G401.6 (cell line): ENCODE results near the gene BRAT1.
"Not testable (repeated sequence)": the region's sequence is repeated elsewhere in the genome, so short reads cannot be mapped to it uniquely, and the experiment has no call there.

Source experiments
- FAIRE-seq: peaks from 2 replicates; lab custom pipeline; 2012; peaks lifted over from hg19 to GRCh38; lab: Jason Lieb, UNC

Gene BRAT1

DNA sequence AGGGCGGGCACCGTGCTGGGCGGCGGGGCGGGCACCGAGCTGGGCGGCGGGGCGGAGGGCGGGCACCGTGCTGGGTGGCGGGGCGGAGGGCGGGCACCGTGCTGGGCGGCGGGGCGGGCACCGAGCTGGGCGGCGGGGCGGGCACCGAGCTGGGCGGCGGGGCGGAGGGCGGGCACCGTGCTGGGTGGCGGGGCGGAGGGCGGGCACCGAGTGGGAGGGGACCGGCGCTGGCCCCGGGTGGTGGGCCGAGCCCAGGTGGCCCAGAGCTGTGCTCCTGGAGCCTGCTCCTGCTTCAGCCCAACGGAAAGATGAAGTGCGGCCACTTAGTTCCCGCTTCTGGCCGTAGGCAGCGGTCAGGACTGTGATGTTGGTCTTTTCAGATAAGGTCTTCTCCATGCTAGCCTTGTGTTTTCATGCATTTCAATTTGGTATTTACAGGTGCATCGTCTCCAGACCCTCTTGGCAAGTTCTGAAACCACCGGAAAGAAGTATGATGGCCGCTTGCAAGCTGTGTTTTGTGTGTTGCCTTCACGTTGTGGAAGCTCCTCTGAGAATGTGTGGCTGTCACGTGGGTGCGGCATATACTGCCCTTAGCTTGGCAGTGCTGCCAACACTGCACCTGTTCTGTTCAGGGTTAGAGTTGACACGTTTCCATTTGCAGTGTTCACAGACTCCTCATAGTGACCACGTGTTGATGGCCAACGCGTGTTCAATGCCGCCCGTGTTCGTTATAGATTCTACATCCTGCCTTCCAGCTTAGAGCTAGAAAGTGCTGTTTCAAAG is 28.7 kb upstream of the BRAT1 start:
- FAIRE-seq: no peak

DNA sequence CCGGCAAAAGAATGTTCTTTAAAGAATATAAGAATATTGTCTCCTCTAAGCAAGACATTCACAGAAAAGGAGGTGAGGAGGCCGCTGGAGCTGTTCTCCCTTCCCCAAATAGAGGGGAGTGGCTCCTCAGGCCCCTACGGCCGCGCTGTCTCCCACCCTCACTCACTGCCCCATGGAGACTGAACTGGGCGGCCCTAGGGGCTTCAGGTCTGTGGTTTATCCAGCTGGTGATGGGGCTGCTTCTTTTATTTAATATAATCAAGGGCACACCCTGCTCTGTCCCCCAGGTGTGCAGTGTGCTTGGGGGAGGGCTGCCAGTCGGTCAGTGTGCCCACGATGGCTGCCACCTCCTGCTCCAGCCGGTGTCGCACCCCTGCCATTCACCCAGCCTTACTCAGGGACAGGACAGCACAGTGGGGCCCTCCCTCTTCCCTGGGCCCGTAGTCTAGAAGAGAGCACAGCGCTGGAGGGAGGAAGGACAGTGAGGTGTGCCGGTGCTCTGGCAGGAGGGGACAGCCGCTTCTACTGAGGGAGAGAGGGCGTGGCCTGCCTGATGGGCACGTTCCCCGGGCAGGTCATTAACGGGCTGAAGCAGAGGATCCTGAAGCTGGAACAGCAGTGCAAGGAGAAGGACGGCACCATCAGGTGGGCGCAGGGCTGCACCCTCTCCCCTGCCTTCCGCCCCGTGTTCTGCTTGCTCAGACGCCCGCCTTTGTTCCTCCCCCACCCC is 26.8 kb upstream of the BRAT1 start:
- FAIRE-seq: no peak

DNA sequence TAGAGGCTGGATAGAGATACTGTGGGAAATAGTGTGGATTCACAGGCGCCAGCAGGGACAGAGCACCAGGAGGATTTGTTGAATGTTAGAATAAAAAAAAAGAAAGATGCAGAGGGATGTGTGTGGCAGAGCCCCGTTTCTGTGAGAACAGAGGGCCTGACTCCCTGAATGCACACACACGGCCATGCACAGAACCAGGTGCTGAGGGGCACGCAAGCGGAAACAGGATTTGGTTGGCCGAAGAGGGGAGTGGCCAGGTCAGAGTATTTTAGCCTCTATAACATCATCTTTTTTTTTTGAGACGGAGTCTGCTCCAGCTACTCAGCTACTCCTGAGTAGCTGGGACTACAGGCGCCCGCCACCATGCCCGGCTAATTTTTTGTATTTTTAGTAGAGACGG is 25.3 kb upstream of the BRAT1 start:
- FAIRE-seq: no peak

DNA sequence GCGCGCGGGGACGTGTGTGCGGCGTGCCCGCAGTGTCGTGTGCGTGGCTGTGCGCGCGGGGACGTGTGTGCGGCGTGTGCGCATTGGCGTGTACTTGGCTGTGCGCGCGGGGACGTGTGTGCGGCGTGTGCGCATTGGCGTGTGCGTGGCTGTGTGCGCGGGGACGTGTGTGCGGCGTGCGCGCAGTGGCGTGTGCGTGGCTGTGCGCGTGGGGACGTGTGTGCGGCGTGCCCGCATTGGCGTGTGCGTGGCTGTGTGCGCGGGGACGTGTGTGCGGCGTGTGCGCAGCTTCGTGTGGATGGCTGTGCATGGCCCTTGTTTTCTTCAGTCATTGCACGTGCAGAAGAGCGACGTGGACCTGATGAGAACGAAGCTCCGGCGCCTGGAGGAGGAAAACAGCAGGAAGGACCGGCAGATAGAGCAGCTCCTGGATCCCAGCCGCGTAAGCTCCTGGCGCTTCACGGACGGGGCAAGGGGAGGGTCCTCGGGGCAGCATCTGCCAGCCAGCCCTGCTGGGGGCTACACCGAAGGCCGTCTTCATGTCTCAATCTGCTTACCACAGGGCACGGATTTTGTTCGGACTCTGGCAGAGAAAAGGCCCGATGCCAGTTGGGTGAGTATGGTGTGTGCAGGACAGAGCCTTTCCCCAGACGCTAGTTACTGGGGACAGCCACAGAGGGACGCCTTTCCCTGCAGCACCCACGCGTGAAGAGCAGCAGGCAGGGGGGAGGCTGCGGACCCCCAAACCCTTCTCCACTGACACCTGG is 22.8 kb upstream of the BRAT1 start:
- FAIRE-seq: no peak

DNA sequence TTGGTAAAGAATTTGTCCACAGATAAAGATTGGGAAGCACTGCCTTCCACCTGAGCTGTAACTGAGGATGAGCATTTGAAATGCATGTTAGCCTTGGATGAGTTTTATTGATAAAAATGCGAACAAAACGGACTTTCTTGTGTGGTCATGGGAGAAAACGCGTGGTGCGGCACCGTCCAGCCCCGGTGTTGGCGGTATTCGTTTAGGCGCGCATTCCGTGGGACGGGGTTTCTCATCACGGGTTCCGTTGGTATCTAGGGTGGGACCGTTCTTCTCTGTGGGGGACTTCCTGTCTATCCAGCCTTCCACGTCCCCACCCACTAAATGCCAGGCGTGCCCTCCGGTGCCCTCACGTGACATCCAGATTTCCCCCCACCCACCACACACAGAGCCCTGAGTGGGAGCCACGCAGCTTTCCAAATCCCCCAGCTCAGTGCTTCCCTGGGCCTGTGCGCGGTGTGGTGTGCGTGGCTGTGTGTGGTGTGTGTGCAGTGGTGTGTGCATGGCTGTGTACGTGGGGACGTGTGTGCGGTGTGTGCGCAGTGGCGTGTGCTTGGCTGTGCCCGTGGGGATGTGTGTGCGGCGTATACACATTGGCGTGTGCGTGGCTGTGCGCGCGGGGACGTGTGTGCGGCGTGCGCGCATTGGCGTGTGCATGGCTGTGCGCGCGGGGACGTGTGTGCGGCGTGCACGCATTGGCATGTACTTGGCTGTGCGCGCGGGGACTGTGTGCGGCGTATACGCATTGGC is 21.6 kb upstream of the BRAT1 start:
- FAIRE-seq: no peak

DNA sequence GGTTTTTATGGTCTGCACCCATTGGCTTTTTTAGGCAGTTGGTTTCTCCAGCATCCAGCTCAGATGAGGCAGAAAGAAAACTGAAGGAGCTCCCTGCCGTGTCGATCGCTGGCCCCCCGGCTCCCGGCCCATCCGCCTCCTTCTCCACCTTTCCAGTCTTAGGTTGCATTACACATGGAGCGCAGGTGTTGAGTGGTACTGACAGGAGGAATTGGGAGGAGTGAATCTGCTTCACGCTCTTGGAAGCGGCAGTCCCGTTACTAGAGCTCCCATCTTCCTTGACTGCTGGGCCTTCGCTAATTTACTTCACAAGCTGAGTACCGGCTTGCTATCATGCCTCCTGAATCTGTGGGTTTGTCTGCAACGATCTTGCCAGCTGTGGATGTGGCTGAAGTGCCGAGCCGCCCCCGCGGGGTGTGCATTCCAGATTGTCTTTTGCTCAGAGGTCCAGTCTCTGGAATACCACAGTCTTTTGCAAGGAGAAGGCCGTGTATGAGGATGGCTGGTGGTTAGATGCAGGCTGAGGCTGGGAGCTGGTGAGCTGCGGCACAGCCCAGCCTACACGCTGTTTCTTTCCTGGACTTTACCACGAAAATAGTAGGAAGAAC is 20.5 kb upstream of the BRAT1 start:
- FAIRE-seq: no peak

DNA sequence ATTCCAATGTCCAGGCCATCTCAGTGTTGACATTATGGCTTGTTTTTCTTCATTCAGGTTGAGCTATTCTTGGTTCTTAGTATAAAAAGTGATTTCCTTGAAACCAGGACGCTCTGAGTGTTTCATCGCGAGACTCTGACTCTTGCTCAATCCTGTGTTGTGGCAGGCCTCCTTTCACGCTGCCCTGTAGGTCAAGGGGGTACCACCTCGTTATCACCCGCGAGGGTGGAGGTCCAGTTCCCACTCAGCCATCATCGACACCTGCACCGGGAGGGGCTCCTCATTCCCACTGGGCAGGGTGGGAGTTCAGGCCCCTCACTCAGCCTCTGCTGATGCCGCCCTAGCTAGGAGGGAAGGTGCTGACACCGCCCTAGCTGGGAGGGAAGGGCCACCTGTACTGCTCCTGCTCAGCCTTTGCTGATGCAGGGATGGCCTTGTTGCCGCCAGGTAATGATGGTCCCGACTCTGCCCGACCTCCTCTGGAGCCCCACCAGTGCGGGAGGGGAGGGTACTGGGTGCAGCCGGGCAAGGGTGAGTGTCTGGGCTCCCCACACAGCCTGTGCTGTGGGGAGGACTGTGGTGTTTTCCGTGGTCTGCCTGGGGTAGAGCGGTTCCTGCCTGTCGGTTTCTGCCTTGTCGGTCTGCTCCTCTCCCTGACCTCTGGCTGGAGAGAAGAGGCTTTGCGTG is 19.9 kb upstream of the BRAT1 start:
- FAIRE-seq: no peak

DNA sequence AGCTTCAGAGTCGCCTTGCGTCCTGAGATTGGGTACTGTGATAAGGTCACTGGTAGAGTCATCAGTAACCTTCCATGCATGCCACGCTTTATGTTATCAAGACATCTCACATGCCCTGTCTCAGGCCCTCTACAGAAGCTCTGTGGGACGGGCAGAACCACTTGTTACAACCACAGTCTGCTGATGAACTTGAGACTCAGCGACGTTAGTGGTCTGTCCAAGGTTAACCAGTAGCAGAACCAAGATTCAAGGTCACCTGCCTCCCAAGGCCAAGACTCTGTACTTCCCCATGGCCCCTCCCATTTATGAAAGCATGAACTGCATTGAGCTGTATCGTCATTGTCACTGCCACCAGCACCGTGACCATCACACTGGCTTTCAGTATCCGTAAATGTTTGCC is 18.4 kb upstream of the BRAT1 start:
- no peak for FAIRE-seq

DNA sequence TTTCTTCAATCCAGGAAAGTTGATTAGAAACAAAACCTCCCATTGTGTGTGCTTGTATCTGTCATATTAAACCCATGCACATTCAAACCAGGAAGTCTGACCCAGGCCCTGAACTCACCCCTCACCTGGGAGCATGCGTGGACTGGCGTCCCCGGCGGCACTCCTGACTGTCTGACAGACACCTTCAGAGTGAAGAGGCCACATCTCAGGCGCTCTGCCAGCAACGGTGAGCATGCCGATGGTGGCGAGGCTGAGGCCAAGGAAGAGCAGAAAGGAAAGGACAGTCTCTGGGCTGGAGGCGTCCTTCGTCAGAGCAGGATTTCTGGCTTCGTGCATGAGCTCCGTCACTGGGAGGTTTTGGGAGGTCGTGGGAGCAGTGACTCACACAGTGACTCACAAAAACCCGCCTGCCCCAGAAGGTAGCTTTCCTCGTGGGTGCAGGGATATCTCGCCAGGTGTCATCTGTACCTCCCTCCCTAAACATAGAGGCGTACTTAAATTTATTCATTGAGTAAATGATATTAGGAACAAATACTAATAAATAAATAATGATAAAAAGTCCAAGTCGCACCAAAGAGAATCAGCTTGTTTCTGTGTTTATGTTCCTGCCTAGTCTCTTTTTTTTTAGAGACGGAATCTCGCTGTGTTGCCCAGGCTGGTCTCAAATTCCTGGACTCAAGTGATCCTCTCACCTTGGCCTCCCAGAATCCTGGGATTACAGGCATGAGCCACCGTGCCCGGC is 16.9 kb upstream of the BRAT1 start:
- FAIRE-seq: no peak

DNA sequence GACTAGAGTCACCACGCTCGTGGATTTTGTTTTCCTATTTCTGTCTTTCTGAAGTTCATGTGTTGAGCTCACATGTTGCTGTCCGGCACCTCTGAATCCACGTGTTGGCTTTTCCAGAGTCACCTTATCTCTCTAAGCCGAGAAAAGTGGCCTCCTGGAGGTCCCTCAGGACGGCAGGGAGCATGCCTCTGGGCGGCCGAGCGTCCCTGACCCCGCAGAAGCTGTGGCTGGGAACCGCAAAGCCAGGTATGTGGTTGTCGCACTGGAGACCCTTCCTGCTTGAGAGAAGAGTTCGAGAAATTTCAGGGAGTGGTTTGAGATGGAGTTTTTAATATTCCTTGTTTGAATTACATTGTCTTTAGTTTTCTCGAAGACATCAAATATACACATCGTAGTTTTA is 16.1 kb upstream of the BRAT1 start:
- no peak for FAIRE-seq

DNA sequence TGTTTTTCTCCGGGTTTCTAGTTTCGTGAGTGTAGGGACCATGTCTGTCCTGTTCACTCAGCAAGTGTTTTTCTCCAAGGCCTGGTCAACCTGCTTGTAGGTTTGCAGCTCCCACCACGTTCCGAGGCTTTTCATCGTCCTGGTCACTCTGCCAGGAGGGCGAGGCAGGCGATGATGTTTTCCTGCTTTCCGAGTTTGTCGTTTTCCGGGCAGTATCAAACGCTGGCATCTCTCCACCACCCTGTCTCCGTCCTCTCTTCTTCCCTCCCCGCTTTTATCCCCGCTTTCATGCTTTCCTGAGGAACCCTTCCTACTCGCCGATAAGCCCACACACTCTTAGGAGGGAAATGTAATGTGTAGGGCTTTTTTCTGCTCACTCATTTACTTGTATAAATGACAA is 14.7 kb upstream of the BRAT1 start:
- FAIRE-seq: no peak

DNA sequence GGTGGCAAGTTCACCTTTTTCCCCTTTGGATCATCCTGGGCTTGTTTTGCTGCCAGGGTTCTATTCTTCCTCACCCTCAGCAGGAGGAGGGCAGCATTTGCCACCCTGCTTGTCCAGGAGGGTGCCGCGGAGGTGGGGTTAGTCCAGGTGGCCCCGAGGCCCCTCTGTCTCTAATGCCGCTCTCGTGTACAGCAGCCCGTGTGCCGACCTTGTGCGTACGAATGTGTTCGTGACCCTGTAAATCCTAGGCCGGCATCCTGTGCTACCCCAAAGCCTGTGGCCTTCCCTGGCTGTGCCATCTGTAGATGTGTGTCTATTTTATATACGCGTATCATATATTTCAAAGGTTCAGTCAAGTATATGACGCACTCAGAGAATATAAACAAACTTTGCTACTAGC is 14.1 kb upstream of the BRAT1 start:
- FAIRE-seq: no peak

DNA sequence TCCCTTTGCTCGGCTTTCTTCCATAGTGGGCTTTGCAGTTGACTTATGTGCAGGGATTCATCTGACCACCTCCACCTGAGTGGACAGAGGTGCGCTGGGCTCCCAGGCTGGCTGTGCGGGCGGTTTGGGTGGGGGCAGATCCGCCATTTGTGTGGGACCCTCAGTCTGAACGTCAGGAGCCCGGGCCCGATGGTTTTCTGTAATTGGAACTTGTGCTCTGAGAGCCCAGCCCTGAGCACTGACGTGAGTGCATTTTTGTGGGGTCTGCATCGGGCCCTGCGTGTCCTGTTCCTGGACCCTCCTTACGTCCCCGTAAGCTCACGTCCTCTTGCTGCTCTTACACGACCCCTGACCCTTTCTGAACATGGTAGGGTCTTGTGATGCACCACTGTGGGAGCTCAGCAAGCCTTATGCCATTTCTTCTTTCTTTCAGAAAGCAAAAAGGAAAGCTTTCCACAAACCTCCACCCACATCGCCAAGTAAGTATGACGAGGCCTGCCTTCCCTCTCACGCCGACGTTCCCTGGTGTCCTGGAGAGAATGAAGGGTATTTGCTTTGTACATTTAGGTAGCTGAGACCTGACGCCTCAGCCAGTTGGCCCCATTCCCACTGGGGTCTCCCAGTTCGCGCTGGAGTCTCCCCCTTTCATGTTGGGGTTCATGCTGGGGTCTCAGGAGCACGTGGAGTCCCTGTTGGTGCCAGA is 13.3 kb upstream of the BRAT1 start:
- no peak for FAIRE-seq

DNA sequence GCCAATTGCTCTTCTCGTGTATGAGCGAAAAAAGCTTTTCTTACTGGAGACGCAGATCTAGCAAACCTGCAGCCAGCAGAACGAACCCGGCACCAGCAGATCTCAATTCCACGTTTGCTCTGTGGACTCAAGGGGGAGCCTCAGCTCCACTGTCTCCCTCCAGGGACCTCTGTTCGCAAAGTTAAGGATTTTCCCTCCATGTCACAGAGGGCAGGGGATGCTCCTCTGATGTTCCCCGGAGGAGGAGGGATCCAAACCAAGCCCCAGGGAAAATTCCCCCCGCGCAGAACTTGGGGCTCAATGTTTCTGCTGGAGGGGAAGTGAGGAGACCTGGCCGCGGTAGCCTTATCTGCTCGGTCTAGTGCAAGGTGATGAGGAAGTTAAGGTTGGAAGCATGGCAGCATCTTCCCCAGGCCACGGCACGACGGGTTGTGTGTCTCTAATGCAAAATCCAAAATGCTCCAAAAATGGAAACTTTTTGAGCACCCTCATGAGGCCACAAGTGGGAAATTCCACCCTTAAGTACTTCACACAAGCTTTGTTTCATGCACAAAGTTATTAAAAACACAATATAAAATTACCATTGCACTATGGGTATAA is 12.5 kb upstream of the BRAT1 start:
- no peak for FAIRE-seq

DNA sequence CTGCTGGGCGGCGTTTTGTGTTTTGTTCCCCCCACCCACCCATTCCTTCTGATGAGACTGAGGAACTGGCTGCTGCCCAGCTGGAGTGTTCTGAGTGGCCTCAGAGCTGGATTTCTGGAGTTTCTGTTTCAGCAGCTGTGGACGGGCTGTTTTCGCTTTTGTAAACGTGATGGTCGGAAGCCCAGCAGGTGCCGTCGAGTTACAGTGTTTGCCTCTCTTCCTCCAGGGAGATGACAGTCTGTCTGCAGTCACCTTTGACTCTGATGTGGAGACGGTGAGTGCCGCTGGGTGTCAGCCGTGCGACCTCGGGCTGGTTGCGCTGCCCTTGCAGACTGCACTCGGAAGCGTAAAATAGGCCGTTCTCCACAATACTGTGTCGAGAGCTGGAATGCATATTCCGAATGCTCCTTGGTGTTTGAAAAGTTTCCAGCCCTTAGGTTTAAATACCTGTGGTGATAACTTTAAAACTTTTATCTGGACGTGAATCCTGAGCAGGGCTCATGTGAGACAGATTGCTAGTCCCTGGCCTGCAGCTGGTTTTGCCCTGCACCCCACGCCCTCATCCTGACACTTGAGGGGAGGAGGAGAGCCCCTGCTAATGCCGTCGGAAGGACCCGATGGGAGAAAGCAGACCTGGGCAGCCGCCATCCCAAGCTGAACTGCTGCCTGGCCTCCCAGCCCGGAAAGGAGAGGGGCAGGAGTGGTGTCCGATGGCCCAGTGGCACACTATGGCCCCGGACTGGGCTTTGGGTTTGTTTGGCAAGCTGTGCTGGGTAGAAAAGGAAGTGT is 11.8 kb upstream of the BRAT1 start:
- no peak for FAIRE-seq

DNA sequence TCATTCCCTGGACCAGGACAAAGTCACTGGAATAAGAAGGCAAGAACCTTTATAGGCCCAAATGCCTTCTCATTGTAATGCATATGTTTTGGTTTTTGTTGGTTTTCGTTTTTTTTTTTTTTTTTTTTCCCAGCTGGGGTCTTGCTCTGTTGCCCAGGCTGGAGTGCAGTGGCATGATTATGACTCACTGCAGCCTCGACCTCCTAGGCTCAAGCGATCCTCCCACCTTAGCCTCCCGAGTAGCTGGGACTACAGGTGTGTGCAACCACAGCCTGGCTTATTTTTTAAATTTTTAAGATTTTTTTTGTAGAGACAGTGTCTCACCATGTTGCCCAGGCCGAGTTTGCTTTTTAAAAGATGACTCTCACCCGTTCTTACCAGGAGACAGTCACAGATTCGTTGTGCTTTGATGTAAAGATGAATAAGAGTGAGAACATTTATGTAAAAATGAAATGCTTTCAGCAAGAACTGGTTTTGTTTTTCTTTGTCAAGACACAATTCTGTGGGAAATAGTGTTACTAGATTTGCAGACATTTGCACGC is 11.1 kb upstream of the BRAT1 start:
- FAIRE-seq: no peak

DNA sequence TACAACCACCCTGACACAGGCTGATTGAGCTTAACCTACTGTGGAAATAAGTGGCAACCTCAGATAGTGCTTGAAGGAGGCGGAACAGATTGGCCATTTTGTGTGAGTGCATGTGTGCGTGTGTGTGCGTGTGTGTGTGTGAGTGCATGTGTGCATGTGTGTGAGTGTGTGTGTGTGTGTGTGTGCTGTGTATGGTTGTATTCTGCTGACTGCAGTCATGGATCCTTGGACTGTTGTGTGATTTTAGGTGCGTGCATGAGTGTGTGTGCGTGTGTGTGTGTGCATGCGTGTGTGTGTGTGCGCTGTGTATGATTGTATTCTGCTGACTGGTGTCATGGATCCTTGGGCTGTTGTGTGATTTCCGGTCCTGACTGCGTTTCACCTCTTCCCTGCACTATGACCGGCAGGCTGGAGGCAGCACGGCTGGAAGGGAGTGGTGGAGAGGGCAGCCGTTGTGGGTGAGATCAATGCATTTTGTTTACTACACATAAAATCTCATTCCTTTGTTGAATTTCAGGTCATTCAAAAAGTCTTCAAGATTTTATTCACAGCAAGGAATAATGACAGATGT is 9.7 kb upstream of the BRAT1 start:
- FAIRE-seq: no peak

DNA sequence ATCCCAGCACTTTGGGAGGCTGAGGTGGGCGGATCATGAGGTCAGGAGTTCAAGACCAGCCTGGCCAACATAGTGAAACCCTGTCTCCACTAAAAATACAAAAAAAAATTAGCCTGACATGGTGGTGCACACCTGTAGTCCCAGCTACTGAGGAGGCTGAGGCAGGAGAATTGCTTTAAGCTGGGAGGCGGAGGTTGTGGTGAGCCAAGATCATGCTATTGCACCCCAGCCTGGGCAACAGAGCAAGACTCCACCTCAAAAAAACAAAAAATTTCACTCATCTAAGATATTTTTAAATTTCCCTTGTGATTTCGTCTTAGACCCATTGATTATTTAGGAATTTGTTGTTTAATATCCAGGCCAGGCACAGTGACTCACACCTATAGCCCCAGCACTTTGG is 8.6 kb upstream of the BRAT1 start:
- FAIRE-seq: not testable (repeated sequence)
